ENCODE data around the gene RNF5. TPM values are rescaled to one million over a fixed set of nuclear protein-coding genes. Genes with fewer than 3 reads are reported as not detected.

Gene RNF5
- total RNA-seq, 4 donors from 2014 or later: 20.8 to 59.0 (median 40.8) TPM

DNA sequence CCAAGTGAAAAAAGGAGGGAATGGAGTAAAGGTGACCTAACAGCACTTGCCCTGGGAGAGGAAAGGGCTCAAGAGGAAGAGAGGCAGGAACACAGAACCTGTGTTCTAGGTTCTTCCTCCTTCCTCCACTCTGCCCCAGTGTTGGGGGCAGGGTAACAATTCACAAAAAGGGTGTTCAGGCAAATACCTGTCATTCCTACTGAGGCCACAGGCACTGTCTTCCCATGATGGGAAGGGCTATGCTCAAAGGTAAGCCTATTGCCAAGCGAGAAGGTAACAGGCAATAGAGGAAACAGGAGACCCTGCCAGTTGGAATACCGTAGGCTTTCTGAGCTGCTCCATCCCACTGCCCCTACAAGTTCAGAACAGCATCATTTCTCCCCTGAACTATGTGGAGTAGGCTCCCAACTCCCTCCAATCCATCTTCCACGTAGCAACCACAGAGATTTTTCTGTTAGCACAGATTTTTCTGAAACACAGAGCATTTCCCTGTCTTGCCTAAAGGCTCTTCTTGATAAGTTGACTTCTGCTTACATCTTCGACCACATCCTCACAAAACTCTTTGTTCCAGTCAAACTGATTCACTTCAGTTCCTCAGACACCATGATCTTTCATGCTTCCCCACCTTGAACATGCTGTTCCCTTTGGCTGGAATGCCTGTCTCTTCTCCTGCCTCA is 5.0 kb upstream of the RNF5 start:
- H3K4me1 ChIP-seq: peaks cover 18 to 48% (median 22%) of the 10 kb centered on the region in 3 donors
- 66 to 67% methylated on average over 4 of the region's 4 CpGs for WGBS, 2 donors
- peaks cover 5 to 35% (median 13%) of the 10 kb centered on the region in 3 donors for H3K36me3 ChIP-seq
- intact Hi-C loops (cut with DNase I): no loop called here
- H3K27ac ChIP-seq: peak overlapping the region in 3 of 4 donors; percentile 1 to 12 (median 3)
- H3K9me3 ChIP-seq: no peaks in the 10 kb centered on the region
- no peak for DNase-seq
- no peak overlapping the region for H3K4me3 ChIP-seq
- no peaks in the 10 kb centered on the region for H3K27me3 ChIP-seq
- no peak for TF ChIP-seq POLR2A (IDR thresholded peaks at IDR 0.05)
- TF ChIP-seq, protein P1, sequence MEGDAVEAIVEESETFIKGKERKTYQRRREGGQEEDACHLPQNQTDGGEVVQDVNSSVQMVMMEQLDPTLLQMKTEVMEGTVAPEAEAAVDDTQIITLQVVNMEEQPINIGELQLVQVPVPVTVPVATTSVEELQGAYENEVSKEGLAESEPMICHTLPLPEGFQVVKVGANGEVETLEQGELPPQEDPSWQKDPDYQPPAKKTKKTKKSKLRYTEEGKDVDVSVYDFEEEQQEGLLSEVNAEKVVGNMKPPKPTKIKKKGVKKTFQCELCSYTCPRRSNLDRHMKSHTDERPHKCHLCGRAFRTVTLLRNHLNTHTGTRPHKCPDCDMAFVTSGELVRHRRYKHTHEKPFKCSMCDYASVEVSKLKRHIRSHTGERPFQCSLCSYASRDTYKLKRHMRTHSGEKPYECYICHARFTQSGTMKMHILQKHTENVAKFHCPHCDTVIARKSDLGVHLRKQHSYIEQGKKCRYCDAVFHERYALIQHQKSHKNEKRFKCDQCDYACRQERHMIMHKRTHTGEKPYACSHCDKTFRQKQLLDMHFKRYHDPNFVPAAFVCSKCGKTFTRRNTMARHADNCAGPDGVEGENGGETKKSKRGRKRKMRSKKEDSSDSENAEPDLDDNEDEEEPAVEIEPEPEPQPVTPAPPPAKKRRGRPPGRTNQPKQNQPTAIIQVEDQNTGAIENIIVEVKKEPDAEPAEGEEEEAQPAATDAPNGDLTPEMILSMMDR (IDR thresholded peaks at IDR 0.05): no peak

DNA sequence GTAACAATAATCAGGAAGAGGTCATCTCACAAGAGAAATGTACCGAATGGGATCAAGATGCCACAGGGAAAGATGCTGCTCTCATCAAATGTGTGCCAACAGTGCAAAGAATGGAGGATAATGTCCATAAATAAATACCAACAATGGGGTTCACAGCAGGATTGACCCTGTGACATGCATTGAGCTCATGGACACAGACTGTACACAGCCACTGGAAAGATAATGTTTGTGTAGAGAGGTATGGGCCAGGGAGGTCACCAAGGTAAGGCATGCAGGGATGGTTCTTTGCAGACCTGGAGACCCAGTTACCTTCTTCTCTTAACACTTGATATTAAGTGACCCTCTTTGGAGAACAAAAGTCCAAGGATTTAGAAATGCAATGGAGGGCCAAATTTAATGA is 3.8 kb upstream of the RNF5 start:
- Histone ChIP-seq H3K36me3 (peaks cover under 1 to 23% (median 13%) of the 10 kb centered on the region in 3 donors), H3K4me3 (no peak overlapping the region), H3K4me1 (peaks cover 26 to 57% (median 30%) of the 10 kb centered on the region in 3 donors), H3K27ac (no peak overlapping the region), H3K27me3 (no peaks in the 10 kb centered on the region), H3K9me3 (no peaks in the 10 kb centered on the region)
- TF ChIP-seq, protein P1 (IDR thresholded peaks at IDR 0.05): no peak
- no peak for TF ChIP-seq POLR2A (IDR thresholded peaks at IDR 0.05)
- intact Hi-C loops (cut with DNase I): no loop called here
- DNase-seq: no peak
- 83 to 94% methylated on average over 1 of the region's 1 CpG for WGBS, 2 donors

- Histone ChIP-seq H3K36me3 (peaks cover 0 to 23% (median 6%) of the 10 kb centered on the region in 3 donors), H3K27ac (peak overlapping the region; percentile 90 to 97 (median 96)), H3K27me3 (no peaks in the 10 kb centered on the region), H3K4me3 (peak overlapping the region; percentile 66 to 96 (median 90)), H3K4me1 (peaks cover 27 to 66% (median 38%) of the 10 kb centered on the region in 3 donors), H3K9me3 (no peaks in the 10 kb centered on the region)
- intact Hi-C loops (cut with DNase I): no loop called here
- WGBS, 2 donors: 6 to 10% methylated on average over 2 of the region's 2 CpGs
- DNase-seq: no peak
- TF ChIP-seq, protein P1 (IDR thresholded peaks at IDR 0.05): no peak
- TF ChIP-seq POLR2A (IDR thresholded peaks at IDR 0.05): no peak
Observed at GRCh38 chr6:32175322-32175710, 2.9 kb upstream of the RNF5 start.

GRCh38 chr6:32175711-32176475 is 2.3 kb upstream of the RNF5 start, which contains the start of gene AGPAT1:
Gene AGPAT1 (minus strand): TSS chr6:32176084. CDS start chr6:32171496, 4,588 bp downstream.
- DNase-seq: peak; percentile 51
- Histone ChIP-seq H3K27me3 (no peaks in the 10 kb centered on the region), H3K9me3 (no peaks in the 10 kb centered on the region), H3K27ac (peak within 1 kb of the TSS; percentile 90 to 97 (median 96)), H3K36me3 (peaks cover 0 to 23% (median under 1%) of the 10 kb centered on the region in 3 donors), H3K4me1 (peaks cover 27 to 72% (median 38%) of the 10 kb centered on the region in 3 donors), H3K4me3 (peak within 1 kb of the TSS; percentile 66 to 96 (median 90))
- intact Hi-C loops (cut with DNase I): no loop called here
- 1 to 2% methylated on average over 16 to 18 of the region's 27 CpGs for WGBS, 2 donors
- TF ChIP-seq, protein P1 (IDR thresholded peaks at IDR 0.05): no peak
- peak in 2 of 4 donors; percentile 43 to 73 for TF ChIP-seq POLR2A (IDR thresholded peaks at IDR 0.05)

Measured in esophagus squamous epithelium (tissue), 5 donors.